OCI-LY7 (cell line): ENCODE results near the gene SGO2. TPM values are rescaled to one million over a fixed set of nuclear protein-coding genes. Genes with fewer than 3 reads are reported as not detected.

Source experiments
- BruUV-seq: library from RNA; stranded (reverse); fragments of 400-500 nt; replicated peaks from 2 replicates; lab custom pipeline; 2021; lab: Mats Ljungman, UMichigan
- CTCF ChIA-PET: fragments of 300-600 bp; sonication (Branson Sonifier 250); formaldehyde crosslinking; loops from one replicate; lab custom pipeline; 2022; ENCODE audit warnings: antibody characterized with exemption; ENCODE audit not compliant: unreplicated experiment; lab: Charles Lee
- POLR2A ChIA-PET: fragments of 300-600 bp; sonication (Branson Sonifier 250); formaldehyde crosslinking; loops from one replicate; lab custom pipeline; 2022; ENCODE audit warnings: antibody characterized with exemption; lab: Charles Lee
- DNase-seq: peaks from one replicate; pipeline ENCODE4 v3.0.0-alpha.2; 2015; ENCODE audit warnings: low spot score
- H2AFZ ChIP-seq: fragments of 200-600 bp; sonication (generic), shearing (Covaris generic); 2 replicates; pipeline ENCODE4 v1.6.1; 2014; ENCODE audit warnings: mild to moderate bottlenecking, antibody characterized with exemption, low read length, moderate library complexity
- H3K27ac ChIP-seq: fragments of 200-600 bp; sonication (generic); 2 replicates; pipeline ENCODE4 v1.5.1; 2014; ENCODE audit warnings: mixed run types, low read depth, mild to moderate bottlenecking, moderate library complexity, low read length, inconsistent platforms; ENCODE audit not compliant: poor library complexity, severe bottlenecking
- H3K36me3 ChIP-seq: fragments of 200-600 bp; sonication (generic); 2 replicates; pipeline ENCODE4 v1.6.1; 2014; ENCODE audit warnings: mild to moderate bottlenecking, antibody characterized with exemption, low read length, moderate library complexity, mixed read lengths; ENCODE audit not compliant: insufficient read depth
- H3K4me1 ChIP-seq: fragments of 200-600 bp; sonication (generic); 2 replicates; pipeline ENCODE4 v1.5.1; 2014; ENCODE audit warnings: mild to moderate bottlenecking, low read length; ENCODE audit not compliant: insufficient read depth, poor library complexity, severe bottlenecking
- H3K4me2 ChIP-seq: fragments of 200-600 bp; sonication (generic); 2 replicates; pipeline ENCODE4 v1.6.1; 2014; ENCODE audit warnings: mild to moderate bottlenecking, low read length
- H3K4me3 ChIP-seq: fragments of 200-600 bp; sonication (generic); 2 replicates; pipeline ENCODE4 v1.5.1; 2014; ENCODE audit warnings: mild to moderate bottlenecking, low read depth, low read length; ENCODE audit not compliant: poor library complexity, severe bottlenecking
- H3K79me2 ChIP-seq: fragments of 200-600 bp; sonication (generic); 2 replicates; pipeline ENCODE4 v1.6.1; 2016; ENCODE audit warnings: low read depth, mild to moderate bottlenecking, low read length, moderate library complexity, mixed read lengths; ENCODE audit not compliant: insufficient read depth
- H3K9me2 ChIP-seq: fragments of 200-600 bp; sonication (generic); 2 replicates; pipeline ENCODE4 v1.6.1; 2016; ENCODE audit warnings: mild to moderate bottlenecking, low read length, mixed read lengths; ENCODE audit not compliant: insufficient read depth
- H3K9me3 ChIP-seq: fragments of 200-600 bp; sonication (generic); 2 replicates; pipeline ENCODE4 v1.6.1; 2014; ENCODE audit warnings: mild to moderate bottlenecking, mixed run types, low read length, mixed read lengths
- H4K20me1 ChIP-seq: fragments of 200-600 bp; sonication (generic); 2 replicates; pipeline ENCODE4 v1.6.1; 2014; ENCODE audit warnings: mild to moderate bottlenecking, antibody characterized with exemption, low read length, moderate library complexity, mixed read lengths; ENCODE audit not compliant: insufficient read depth
- EZH2phosphoT487 ChIP-seq: fragments of 200-600 bp; sonication (generic); IDR thresholded peaks from 2 replicates; pipeline ENCODE4 v1.6.1; 2018; ENCODE audit warnings: low read depth, borderline replicate concordance, mild to moderate bottlenecking, mixed run types, antibody characterized with exemption, low read length, moderate library complexity, mixed read lengths
- intact Hi-C: fragments of 100-400 bp; cut with micrococcal nuclease; formaldehyde crosslinking; loops from one replicate; pipeline ENCODE4 v1.10.0; 2022; ENCODE audit not compliant: unreplicated experiment
- total RNA-seq, 2 experiments: library from RNA; depleted of rRNA in 1 of 2; stranded (reverse); fragments of >200 nt in 1 of 2; shearing (Covaris generic) in 1 of 2; gene quantifications; 2 replicates each; pipeline ENCODE4 v1.2.3, GENCODE V29; 2014 to 2022
- TF ChIP-seq, protein P1 (sequence below): fragments of 200-600 bp; sonication (generic); conservative IDR thresholded peaks from 2 replicates; pipeline ENCODE4 v1.5.1; 2014; ENCODE audit warnings: mild to moderate bottlenecking, antibody characterized with exemption, low read length, moderate library complexity, mixed read lengths

Gene SGO2
- total RNA-seq, 2 experiments from 2014 or later = 29.3 to 55.3 TPM

DNA sequence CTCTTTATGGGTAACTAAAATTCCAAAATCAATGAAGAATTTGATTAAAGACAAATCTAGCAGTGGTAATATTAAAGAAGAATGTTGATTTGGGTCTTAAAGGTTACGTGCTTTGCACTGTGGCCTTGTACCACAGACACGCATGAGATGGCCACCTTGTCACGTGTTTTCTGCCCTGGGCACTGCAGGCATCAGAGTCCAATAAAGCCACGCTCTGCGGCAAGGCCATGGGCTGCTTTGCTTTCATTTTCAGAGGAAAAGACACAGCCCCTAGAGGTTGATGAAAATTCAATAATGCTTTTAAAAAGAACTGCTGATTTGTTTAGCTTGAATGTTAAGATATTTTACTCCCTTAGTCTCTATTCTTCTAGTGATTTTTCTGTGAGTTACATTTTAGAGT lies 90.2 kb downstream of the SGO2 start:
- peak overlapping the region; percentile 68; the same call in 1 of the 2 replicates for H2AFZ ChIP-seq
- no peaks in the 10 kb centered on the region for H3K36me3 ChIP-seq
- no peak for DNase-seq
- peaks cover 24% of the 10 kb centered on the region for H3K4me1 ChIP-seq
- POLR2A ChIA-PET = interaction anchor here (0.6 to 3.7 kb wide), 6 partner anchors 10 to 28 kb away, joined by 3 to 18 read pairs (median 6); no protein-coding TSS in a partner anchor
- no peaks in the 10 kb centered on the region for H3K79me2 ChIP-seq
- H3K9me2 ChIP-seq = no peaks in the 10 kb centered on the region
- BruUV-seq = no TSS peak
- CTCF ChIA-PET = no interaction called here
- no peak overlapping the region for H3K27ac ChIP-seq
- intact Hi-C loops = no loop called here
- H3K4me2 ChIP-seq = peak overlapping the region; percentile 38; the same call in 1 of the 2 replicates
- no peaks in the 10 kb centered on the region for H4K20me1 ChIP-seq
- TF ChIP-seq, protein P1, sequence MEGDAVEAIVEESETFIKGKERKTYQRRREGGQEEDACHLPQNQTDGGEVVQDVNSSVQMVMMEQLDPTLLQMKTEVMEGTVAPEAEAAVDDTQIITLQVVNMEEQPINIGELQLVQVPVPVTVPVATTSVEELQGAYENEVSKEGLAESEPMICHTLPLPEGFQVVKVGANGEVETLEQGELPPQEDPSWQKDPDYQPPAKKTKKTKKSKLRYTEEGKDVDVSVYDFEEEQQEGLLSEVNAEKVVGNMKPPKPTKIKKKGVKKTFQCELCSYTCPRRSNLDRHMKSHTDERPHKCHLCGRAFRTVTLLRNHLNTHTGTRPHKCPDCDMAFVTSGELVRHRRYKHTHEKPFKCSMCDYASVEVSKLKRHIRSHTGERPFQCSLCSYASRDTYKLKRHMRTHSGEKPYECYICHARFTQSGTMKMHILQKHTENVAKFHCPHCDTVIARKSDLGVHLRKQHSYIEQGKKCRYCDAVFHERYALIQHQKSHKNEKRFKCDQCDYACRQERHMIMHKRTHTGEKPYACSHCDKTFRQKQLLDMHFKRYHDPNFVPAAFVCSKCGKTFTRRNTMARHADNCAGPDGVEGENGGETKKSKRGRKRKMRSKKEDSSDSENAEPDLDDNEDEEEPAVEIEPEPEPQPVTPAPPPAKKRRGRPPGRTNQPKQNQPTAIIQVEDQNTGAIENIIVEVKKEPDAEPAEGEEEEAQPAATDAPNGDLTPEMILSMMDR = no peak
- TF ChIP-seq EZH2phosphoT487 = no peak
- H3K4me3 ChIP-seq = no peak overlapping the region
- H3K9me3 ChIP-seq = no peaks in the 10 kb centered on the region

DNA sequence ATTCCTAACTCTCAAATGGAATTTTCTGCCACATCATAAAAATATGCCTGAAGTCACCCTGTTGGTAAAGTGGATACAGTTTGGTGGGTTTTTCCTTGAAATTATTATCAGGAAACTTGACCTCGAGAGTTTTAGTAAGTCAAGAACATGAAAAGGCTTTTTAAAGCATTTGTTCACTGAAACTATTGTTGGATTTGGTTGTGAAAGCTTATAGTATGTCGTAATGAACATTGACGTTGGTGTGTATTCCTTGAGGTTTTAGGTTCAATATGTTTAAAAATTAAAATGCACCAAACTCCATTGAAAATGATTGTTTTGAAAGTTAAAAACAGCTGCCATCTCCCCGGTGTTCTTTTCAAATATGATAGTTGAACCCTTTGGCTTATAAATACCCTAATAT lies 90.6 kb downstream of the SGO2 start:
- Histone ChIP-seq H3K4me2 (peak overlapping the region; percentile 38; the same call in 1 of the 2 replicates), H3K36me3 (no peaks in the 10 kb centered on the region), H3K4me3 (no peak overlapping the region), H3K9me3 (no peaks in the 10 kb centered on the region), H3K9me2 (no peaks in the 10 kb centered on the region), H2AFZ (peak overlapping the region; percentile 68; the same call in 1 of the 2 replicates), H4K20me1 (no peaks in the 10 kb centered on the region), H3K4me1 (peaks cover 24% of the 10 kb centered on the region), H3K79me2 (no peaks in the 10 kb centered on the region), H3K27ac (no peak overlapping the region)
- DNase-seq = no peak
- intact Hi-C loops = no loop called here
- CTCF ChIA-PET = no interaction called here
- no TSS peak for BruUV-seq
- POLR2A ChIA-PET = interaction anchor here (0.6 to 2.2 kb wide), 5 partner anchors 10 to 796 kb away, joined by 3 to 8 read pairs (median 4); no protein-coding TSS in a partner anchor
- TF ChIP-seq, protein P1 = no peak
- no peak for TF ChIP-seq EZH2phosphoT487
